Measurements from ENCODE around the gene LRCH1.
A peak's percentile ranks its signal among the peaks of the same experiment; 100 is the strongest.

LRCH1 gene

GRCh38 chr13:46712524-46712923, 159.6 kb downstream of the LRCH1 start:
- no peak for DNase-seq (ENCODE audit: low read depth in 2 of 2)

- no peak for DNase-seq (ENCODE audit: low read depth in 2 of 2)
Measured at GRCh38 chr13:46715363-46715762, 162.4 kb downstream of the LRCH1 start.

GRCh38 chr13:46716821-46717220, 163.9 kb downstream of the LRCH1 start:
- DNase-seq (ENCODE audit: low read depth in 2 of 2) = no peak

DNA sequence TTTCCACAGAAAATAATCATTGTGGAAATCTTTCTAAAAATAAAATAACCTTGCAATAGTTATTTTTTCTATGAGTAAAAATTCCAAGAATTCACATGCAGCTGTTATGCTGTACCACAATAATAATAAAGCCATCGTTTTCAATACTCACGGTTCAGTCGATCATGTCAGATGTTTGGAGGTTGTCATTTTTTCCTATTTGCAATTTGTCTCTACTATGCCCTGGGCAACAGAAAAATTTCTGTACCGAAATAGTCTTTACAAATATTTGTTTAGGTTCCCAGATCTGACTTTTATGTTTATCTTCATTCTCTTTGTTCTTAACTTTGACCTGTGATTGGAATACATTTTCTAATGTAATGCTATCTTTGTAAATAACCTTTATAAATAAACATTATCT, 164.3 kb downstream of the LRCH1 start:
- no peak for DNase-seq (ENCODE audit: low read depth in 2 of 2)

GRCh38 chr13:46717856-46718255, 164.9 kb downstream of the LRCH1 start:
- no peak for DNase-seq (ENCODE audit: low read depth in 2 of 2)

DNA sequence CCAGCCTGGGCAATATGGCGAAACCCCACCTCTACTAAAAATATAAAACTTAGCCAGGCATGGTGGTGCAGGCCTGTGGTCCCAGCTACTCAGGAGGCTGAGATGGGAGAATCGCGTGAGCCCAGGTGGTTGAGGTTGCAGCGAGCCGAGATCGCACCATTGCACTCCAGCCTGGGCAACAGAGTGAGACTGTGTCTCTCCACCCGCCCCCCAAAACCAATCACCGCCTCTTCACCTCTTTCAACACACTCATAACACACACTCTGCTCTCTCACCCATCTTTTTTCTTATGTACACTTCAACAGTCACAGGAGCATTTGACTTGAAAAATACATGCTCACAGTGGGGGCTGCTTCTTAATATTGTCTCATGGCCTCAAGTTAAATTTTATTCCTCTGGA, 167.2 kb downstream of the LRCH1 start:
- DNase-seq (ENCODE audit: low read depth in 2 of 2) = no peak

- DNase-seq (ENCODE audit: low read depth in 2 of 2) = peak in 1 of 2 donors; percentile 12
Measured at GRCh38 chr13:46721054-46721453, 168.1 kb downstream of the LRCH1 start.

DNA sequence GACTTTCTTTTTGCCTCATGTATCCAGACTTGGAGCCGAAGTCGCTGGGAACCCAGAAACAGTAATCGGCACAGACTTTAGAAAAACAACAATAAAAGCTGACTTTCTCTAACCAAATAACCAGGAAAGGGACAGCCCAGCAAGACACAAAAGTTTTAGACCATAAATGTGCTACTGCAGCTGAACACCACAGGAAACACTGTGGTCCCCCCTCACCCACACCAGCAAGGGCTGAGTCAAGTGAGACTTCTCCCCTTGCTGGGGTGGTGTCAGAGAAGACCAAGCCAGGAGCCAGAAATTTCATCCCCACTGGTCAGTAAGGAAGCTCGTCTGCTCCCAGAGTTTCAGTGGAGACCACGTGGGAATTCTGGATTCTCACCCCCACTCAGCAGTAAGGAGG, 173.4 kb downstream of the LRCH1 start:
- no peak for DNase-seq (ENCODE audit: low read depth in 2 of 2)

- DNase-seq (ENCODE audit: low read depth in 2 of 2) = peak in 1 of 2 donors; percentile 7
Measured at GRCh38 chr13:46728777-46729176, 175.8 kb downstream of the LRCH1 start.

- DNase-seq (ENCODE audit: low read depth in 2 of 2) = no peak
Measured at GRCh38 chr13:46731535-46731934, 178.6 kb downstream of the LRCH1 start.

GRCh38 chr13:46735425-46735824, 182.5 kb downstream of the LRCH1 start:
- no peak for DNase-seq (ENCODE audit: low read depth in 2 of 2)

DNA sequence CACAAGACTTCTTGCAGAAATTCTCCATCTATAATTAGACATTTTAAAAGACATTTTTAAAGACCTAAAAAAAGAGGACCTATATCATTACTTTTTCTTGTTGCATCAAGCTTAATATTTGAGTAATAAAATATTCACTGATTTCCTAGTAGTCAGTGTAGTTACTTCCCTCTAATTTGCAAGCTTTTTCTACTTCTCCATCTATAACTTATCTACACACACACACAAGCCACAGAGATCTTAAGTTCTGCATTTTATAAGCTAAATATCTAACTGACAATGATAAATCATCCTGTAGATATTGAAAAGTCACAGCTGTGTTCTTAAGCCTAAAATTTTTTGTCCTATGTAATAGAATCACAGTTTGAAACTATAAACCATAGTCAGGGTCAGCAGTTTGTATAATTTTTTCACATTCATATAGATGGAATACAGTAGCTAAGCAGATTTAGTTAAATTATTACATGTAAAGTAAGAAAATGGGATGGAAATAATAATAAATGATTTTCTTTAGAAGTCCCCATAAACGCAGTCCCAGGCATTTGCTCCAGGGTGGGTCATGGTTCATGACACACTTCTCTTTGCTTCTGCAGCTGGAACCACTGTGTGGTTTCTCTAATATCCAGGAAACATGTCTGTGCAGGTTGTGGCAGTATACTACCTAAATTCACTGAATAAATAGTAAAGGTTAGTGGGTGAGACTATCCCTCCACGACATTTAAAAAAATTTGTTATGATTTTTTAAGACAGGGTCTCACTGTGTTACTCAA, 183.8 kb downstream of the LRCH1 start:
- DNase-seq (ENCODE audit: low read depth in 2 of 2) = no peak

DNA sequence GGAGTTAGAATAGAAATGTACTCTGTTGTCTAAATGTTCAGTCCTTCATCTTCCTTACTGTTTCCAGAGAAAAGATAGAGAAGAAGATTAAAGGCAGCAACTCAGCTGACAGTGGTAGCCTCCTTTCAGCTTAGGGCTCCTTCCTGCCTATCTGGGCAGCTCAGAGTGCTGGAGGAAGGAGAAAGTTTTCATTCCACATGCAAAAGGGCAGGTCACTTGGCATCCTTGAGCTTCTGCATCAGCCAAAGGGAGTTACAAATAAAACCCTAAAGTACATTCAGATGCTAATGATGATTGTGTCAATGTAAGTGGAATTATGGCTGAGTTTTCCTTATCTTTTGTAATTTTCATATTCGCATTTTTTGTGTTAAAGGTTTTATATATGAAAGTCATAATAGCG, 185.1 kb downstream of the LRCH1 start:
- DNase-seq (ENCODE audit: low read depth in 2 of 2) = no peak

- DNase-seq (ENCODE audit: low read depth in 2 of 2) = no peak
Measured at GRCh38 chr13:46738766-46739165, 185.8 kb downstream of the LRCH1 start.

- no peak for DNase-seq (ENCODE audit: low read depth in 2 of 2)
Measured at GRCh38 chr13:46739447-46740098, 186.6 kb downstream of the LRCH1 start.

DNA sequence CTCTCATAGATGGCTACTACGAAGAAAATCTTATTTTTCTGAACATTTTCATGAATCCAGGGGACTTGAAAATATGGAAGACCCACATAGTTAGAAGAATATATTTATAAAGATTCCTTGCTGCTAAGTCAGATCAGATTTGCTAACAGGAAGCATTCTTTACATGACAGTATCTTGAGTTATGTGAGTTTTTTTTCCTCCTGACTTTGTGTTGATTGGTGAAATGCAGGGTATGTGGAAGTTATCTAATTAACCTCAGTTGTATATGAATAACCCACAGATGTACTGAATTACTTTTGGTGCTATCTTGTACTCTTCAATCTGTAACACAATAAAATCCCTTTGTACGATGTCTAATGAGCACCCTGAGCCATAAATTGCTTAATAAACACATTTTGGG, 190.2 kb downstream of the LRCH1 start:
- DNase-seq (ENCODE audit: low read depth in 2 of 2) = no peak

- no peak for DNase-seq (ENCODE audit: low read depth in 2 of 2)
Measured at GRCh38 chr13:46745062-46745461, 192.1 kb downstream of the LRCH1 start.

DNA sequence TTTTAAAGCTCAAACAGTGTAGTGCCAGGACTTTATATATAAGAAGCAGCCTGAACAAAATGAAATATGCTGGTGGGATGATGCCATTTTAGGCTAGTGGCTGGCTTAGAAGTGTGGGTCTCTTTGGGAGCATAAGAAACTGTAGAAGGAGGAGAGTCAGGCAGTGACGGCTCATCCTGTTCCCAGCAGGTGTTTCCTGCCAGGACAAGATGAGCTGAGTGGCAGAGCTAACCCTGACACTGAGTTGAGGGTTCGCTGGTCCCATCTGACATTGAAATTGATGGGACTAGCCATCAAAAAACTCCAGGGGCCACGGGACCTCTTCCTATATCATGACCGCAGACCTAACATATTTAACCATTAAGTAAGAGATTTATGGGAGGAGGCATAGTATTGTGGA, 192.7 kb downstream of the LRCH1 start:
- DNase-seq (ENCODE audit: low read depth in 2 of 2) = no peak

DNA sequence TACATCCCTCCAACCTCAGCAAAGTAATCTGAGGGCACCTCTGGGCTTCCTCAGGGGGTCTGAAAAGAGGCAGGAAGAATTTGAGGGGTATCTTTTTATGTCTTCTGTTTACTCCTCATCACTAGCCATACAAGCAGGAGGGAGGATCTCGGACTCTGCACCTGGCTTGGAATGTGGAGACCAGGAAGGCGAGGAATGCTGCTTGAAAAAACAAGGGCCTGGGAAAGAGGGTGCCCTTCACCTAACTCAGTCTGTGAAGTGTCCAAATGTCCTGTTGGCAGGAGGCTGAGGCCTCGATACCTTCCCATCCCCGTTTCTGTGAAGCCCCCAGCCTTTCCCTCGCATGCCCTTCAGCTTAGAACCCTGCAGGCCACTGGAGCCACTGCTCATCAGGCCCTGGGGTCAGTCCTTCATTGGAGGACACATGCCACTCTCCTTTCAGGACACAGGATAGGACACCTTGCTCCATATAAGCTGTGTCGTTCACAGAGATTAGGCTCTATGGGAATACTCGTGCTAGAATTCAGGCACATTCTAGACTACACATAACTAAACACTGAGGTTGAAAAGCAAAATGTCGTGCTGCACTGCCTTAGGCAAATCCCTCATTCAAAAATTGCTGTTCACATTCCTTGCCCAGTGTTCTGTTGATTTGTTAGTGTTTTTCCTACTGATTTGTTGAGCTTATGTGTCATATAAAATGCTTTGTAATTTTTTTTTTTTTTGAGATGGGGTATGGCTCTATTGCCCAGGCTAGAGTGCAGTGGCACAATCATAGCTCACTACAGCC, 194.3 kb downstream of the LRCH1 start:
- DNase-seq (ENCODE audit: low read depth in 2 of 2) = no peak

DNA sequence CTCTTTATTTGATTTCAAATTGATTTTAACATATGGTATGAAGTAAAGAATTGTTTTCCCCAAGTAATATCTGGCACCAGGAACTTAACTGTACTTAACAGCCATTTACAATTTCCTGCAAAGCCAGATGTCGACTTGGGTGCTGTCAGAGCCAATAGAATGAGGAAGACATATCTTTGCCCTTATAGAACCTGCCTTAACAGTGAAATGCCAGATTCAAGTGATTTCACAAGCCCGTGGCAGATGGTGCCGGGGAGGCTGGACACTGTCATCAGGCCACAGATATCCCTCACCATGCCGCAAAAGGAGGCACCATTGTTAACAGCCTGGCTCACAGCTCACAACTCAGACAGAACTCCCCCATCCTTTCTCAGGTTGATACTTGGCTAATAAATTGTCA, 195.3 kb downstream of the LRCH1 start:
- DNase-seq (ENCODE audit: low read depth in 2 of 2) = no peak

DNA sequence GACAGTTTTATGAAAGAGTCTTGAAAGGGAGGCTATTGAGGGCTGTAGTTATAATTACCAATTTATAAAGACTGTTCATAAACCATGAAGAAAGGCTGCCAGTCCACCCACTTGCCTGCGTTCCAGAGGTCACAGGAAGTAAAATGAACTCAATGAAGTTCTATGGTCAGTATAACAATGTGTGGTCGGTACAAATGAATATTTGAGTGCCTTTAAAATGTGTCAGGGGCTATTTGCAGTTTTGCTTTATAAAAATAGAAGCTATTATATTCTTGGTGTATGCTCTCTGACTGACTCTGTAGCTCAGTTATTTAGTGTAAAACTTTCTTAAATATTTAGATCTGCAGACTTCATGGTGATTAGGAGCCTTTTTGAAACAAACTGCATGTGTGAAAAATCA, 197.0 kb downstream of the LRCH1 start:
- DNase-seq (ENCODE audit: low read depth in 2 of 2) = no peak

- peak; percentile 8 to 40 for DNase-seq (ENCODE audit: low read depth in 2 of 2)
Measured at GRCh38 chr13:46751811-46752635, 199.1 kb downstream of the LRCH1 start.

Data from stimulated activated CD4-positive, alpha-beta T cell treated with anti-CD3 and anti-CD28 coated beads, Interleukin-4, amount 100 ng/mL, for 48 hours (primary cell).